Astrocyte (in vitro differentiated cells and primary cell): ENCODE data around the gene ZBTB16. TPM values are rescaled to one million over a fixed set of nuclear protein-coding genes. Genes with fewer than 3 reads are reported as not detected.

Experiments used
- DNase-seq: peaks from one replicate; pipeline ENCODE4 v3.0.0-alpha.2; 2010; ENCODE audit warnings: low read depth
- FAIRE-seq: peaks from 2 replicates; lab custom pipeline; 2011; peaks lifted over from hg19 to GRCh38; lab: Jason Lieb, UNC
- H2AFZ ChIP-seq: 2 replicates; pipeline ENCODE4 v1.6.0; 2012; ENCODE audit warnings: low read depth, low read length, inconsistent platforms
- H3K27ac ChIP-seq: 2 replicates; pipeline ENCODE4 v1.5.1; 2011; ENCODE audit warnings: low read depth, low read length, inconsistent platforms
- H3K27me3 ChIP-seq: 2 replicates; pipeline ENCODE4 v1.6.0; 2011; ENCODE audit warnings: low read length, inconsistent platforms; ENCODE audit not compliant: insufficient read depth
- H3K36me3 ChIP-seq: 2 replicates; pipeline ENCODE4 v1.5.1; 2011; ENCODE audit warnings: low read length, inconsistent platforms; ENCODE audit not compliant: insufficient read depth
- H3K4me1 ChIP-seq: 2 replicates; pipeline ENCODE4 v1.5.1; 2011; ENCODE audit warnings: low read length, inconsistent platforms; ENCODE audit not compliant: insufficient read depth
- H3K4me2 ChIP-seq: 2 replicates; pipeline ENCODE4 v1.6.0; 2012; ENCODE audit warnings: low read length, inconsistent platforms
- H3K4me3 ChIP-seq: 2 replicates; pipeline ENCODE4 v1.5.1; 2011; ENCODE audit warnings: low read depth, mild to moderate bottlenecking, low read length, inconsistent platforms; ENCODE audit not compliant: insufficient read depth
- H3K79me2 ChIP-seq: 2 replicates; pipeline ENCODE4 v1.6.0; 2012; ENCODE audit warnings: mild to moderate bottlenecking, low read length, inconsistent platforms; ENCODE audit not compliant: insufficient read depth
- H3K9ac ChIP-seq: 2 replicates; pipeline ENCODE4 v1.6.0; 2012; ENCODE audit warnings: mild to moderate bottlenecking, low read length, inconsistent platforms
- H3K9me3 ChIP-seq: 2 replicates; pipeline ENCODE4 v1.5.1; 2012; ENCODE audit warnings: low read depth, mild to moderate bottlenecking, low read length, inconsistent platforms; ENCODE audit not compliant: insufficient read depth
- H4K20me1 ChIP-seq: 2 replicates; pipeline ENCODE4 v1.6.0; 2012; ENCODE audit warnings: low read length, inconsistent platforms; ENCODE audit not compliant: insufficient read depth
- H3K27ac Mint-ChIP-seq: one replicate; pipeline ENCODE4 v1.8.0; 2021; ENCODE audit warnings: mild to moderate bottlenecking, mixed read lengths; ENCODE audit not compliant: unreplicated experiment
- H3K27me3 Mint-ChIP-seq: one replicate; pipeline ENCODE4 v1.8.0; 2021; ENCODE audit warnings: low read depth, mixed read lengths; ENCODE audit not compliant: unreplicated experiment
- H3K36me3 Mint-ChIP-seq: one replicate; pipeline ENCODE4 v1.8.0; 2021; ENCODE audit warnings: low read depth, mixed read lengths; ENCODE audit not compliant: unreplicated experiment
- H3K4me1 Mint-ChIP-seq: one replicate; pipeline ENCODE4 v1.8.0; 2021; ENCODE audit warnings: low read depth, mixed read lengths; ENCODE audit not compliant: unreplicated experiment
- H3K4me3 Mint-ChIP-seq: one replicate; pipeline ENCODE4 v1.8.0; 2021; ENCODE audit warnings: mild to moderate bottlenecking, moderate library complexity, mixed read lengths; ENCODE audit not compliant: unreplicated experiment
- H3K9me3 Mint-ChIP-seq: one replicate; pipeline ENCODE4 v1.8.0; 2021; ENCODE audit warnings: mild to moderate bottlenecking, mixed read lengths; ENCODE audit not compliant: unreplicated experiment
- EZH2 ChIP-seq: IDR thresholded peaks from 2 replicates; pipeline ENCODE4 v1.6.1; 2012; ENCODE audit warnings: mild to moderate bottlenecking, low read length, inconsistent platforms; ENCODE audit not compliant: insufficient read depth
- total RNA-seq: library from RNA; stranded (reverse); gene quantifications from 2 replicates; pipeline ENCODE4 v1.2.1, GENCODE V29; 2021
- TF ChIP-seq, protein P1 (sequence below): IDR thresholded peaks from 2 replicates; pipeline ENCODE4 v1.5.1; 2011; ENCODE audit warnings: low read depth, mild to moderate bottlenecking, inconsistent platforms, low read length, moderate library complexity; ENCODE audit not compliant: insufficient read depth

ZBTB16 gene
- total RNA-seq, 1 donor from 2014 or later = 0.50 TPM

DNA sequence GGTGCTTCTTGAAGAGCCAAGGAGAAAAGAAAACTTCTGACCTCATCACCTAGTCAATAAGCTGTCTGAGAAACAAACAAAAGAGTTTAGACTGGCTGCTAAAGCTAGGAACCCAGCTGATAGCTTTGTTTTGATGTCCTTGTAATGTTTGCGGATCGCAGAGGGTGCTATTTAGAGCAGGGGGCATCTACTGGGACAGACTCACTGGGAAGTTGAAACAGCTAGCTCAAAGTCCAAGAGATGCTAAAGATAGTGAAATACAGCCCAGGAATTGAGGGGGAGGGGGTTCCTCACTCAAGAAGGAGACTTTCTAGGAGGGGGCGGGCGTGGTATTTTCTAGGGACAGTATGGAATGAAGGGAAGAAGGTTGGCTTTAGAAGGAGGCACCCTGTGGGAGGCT, 18.9 kb downstream of the ZBTB16 start:
- H3K27ac ChIP-seq = no peak overlapping the region

DNA sequence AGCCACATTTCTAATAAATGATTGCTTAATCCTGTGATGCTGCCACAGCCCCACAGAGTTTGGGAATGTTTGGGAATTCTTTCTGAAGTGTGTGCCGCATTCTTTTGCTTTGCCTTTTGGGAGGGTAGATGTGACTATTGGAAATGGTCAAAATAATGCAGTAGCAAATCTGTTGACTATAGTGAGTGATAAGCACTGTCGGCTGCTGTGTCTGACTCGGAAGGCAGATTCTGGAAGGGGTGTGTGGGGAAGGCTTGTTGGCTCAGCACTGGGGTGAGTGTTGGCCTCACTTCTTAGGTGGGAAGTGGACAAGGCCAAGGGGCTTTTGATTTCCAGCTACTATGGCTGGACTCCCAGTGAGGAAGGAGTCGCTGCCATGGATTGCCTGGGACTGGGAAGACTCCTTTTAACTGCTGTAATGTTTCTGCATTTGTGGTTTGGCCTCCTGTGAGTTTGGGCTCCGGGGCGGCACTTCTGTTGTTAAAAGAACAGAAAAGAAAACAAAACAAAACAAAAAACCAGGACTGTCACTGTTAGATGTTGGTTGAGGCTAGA, 20.1 kb downstream of the ZBTB16 start:
- peaks cover 51% of the 10 kb centered on the region for H3K27me3 ChIP-seq
- H2AFZ ChIP-seq = no peak overlapping the region
- no peak for DNase-seq
- H4K20me1 ChIP-seq = no peaks in the 10 kb centered on the region
- FAIRE-seq = no peak
- Mint-ChIP-seq H3K4me3 (no peak overlapping the region), H3K9me3 (no peaks in the 10 kb centered on the region), H3K36me3 (no peaks in the 10 kb centered on the region), H3K27ac (peak overlapping the region; percentile 78), H3K27me3 (peaks cover 14% of the 10 kb centered on the region), H3K4me1 (peaks cover 39% of the 10 kb centered on the region)
- TF ChIP-seq EZH2 = no peak
- TF ChIP-seq, protein P1, sequence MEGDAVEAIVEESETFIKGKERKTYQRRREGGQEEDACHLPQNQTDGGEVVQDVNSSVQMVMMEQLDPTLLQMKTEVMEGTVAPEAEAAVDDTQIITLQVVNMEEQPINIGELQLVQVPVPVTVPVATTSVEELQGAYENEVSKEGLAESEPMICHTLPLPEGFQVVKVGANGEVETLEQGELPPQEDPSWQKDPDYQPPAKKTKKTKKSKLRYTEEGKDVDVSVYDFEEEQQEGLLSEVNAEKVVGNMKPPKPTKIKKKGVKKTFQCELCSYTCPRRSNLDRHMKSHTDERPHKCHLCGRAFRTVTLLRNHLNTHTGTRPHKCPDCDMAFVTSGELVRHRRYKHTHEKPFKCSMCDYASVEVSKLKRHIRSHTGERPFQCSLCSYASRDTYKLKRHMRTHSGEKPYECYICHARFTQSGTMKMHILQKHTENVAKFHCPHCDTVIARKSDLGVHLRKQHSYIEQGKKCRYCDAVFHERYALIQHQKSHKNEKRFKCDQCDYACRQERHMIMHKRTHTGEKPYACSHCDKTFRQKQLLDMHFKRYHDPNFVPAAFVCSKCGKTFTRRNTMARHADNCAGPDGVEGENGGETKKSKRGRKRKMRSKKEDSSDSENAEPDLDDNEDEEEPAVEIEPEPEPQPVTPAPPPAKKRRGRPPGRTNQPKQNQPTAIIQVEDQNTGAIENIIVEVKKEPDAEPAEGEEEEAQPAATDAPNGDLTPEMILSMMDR = no peak
- H3K36me3 ChIP-seq = no peaks in the 10 kb centered on the region
- no peak overlapping the region for H3K4me3 ChIP-seq
- no peak overlapping the region for H3K9ac ChIP-seq
- H3K4me1 ChIP-seq = peaks cover 2% of the 10 kb centered on the region
- no peak overlapping the region for H3K27ac ChIP-seq
- no peaks in the 10 kb centered on the region for H3K9me3 ChIP-seq
- H3K79me2 ChIP-seq = no peaks in the 10 kb centered on the region
- H3K4me2 ChIP-seq = no peak overlapping the region

More for the DNA sequence above, 18.9 kb downstream of the ZBTB16 start:
- H3K36me3 ChIP-seq = no peaks in the 10 kb centered on the region
- no peaks in the 10 kb centered on the region for H3K36me3 Mint-ChIP-seq
- peaks cover 54% of the 10 kb centered on the region for H3K27me3 ChIP-seq
- DNase-seq (no peak), FAIRE-seq (no peak)
- no peaks in the 10 kb centered on the region for H3K9me3 ChIP-seq
- peaks cover 2% of the 10 kb centered on the region for H3K4me1 ChIP-seq
- H3K4me1 Mint-ChIP-seq = peaks cover 39% of the 10 kb centered on the region
- H4K20me1 ChIP-seq = no peaks in the 10 kb centered on the region
- TF ChIP-seq, protein P1 = no peak
- TF ChIP-seq EZH2 = no peak
- no peak overlapping the region for H3K4me3 Mint-ChIP-seq
- no peaks in the 10 kb centered on the region for H3K79me2 ChIP-seq
- no peak overlapping the region for H3K9ac ChIP-seq
- no peak overlapping the region for H3K4me3 ChIP-seq
- no peak overlapping the region for H3K27ac Mint-ChIP-seq
- no peak overlapping the region for H2AFZ ChIP-seq
- H3K4me2 ChIP-seq = no peak overlapping the region
- H3K9me3 Mint-ChIP-seq = no peaks in the 10 kb centered on the region
- peaks cover 13% of the 10 kb centered on the region for H3K27me3 Mint-ChIP-seq

DNA sequence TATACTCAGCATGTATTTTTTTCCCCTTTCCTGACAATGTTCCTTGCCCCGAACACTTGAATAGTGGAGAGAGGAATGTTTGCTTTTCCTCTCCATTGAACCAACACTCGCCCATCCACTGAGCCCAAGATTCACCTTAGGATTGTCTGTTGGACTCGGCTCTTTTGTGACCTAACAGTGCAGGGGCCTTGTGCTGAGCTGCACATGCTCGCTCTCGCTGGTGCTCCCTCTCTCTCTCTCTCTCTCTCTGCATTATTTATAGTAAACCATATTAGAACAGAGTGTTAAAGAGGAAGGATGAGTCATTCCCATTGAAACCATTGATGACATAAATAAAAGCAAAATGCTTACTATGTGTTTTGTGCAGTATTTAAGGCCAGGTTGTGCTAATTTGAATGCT, 20.7 kb downstream of the ZBTB16 start:
- FAIRE-seq = no peak
- peaks cover 14% of the 10 kb centered on the region for H3K27me3 Mint-ChIP-seq

More for the DNA sequence above, 20.7 kb downstream of the ZBTB16 start:
- Histone ChIP-seq H3K9ac (no peak overlapping the region), H4K20me1 (no peaks in the 10 kb centered on the region), H3K36me3 (no peaks in the 10 kb centered on the region), H3K9me3 (no peaks in the 10 kb centered on the region), H2AFZ (no peak overlapping the region), H3K4me1 (peaks cover 2% of the 10 kb centered on the region), H3K4me3 (no peak overlapping the region), H3K79me2 (no peaks in the 10 kb centered on the region), H3K27ac (no peak overlapping the region), H3K27me3 (peaks cover 51% of the 10 kb centered on the region), H3K4me2 (no peak overlapping the region)
- DNase-seq = no peak
- TF ChIP-seq, protein P1 = no peak
- no peak for TF ChIP-seq EZH2
- Mint-ChIP-seq H3K4me1 (peaks cover 39% of the 10 kb centered on the region), H3K4me3 (no peak overlapping the region), H3K9me3 (no peaks in the 10 kb centered on the region), H3K27ac (peak overlapping the region; percentile 78), H3K36me3 (no peaks in the 10 kb centered on the region)
